ENCODE results near the gene RORC. TPM values are rescaled to one million over a fixed set of nuclear protein-coding genes. Genes with fewer than 3 reads are reported as not detected.

The RORC gene
- total RNA-seq, 1 donor from 2014 or later, result not detected

- TF ChIP-seq CTCF (IDR thresholded peaks at IDR 0.05; ENCODE audit: unreplicated experiment), result no peak
- H3K36me3 Mint-ChIP-seq (ENCODE audit: insufficient read depth), result no peaks in the 10 kb centered on the region
- no peaks in the 10 kb centered on the region for H3K9me3 Mint-ChIP-seq (ENCODE audit: low read depth)
- no peaks in the 10 kb centered on the region for H3K4me1 Mint-ChIP-seq (ENCODE audit: low read depth)
- H3K27ac Mint-ChIP-seq, result no peak within 1 kb of the TSS
- peaks cover 36% of the 10 kb centered on the region for H3K27me3 Mint-ChIP-seq
- no peak for DNase-seq (ENCODE audit: low spot score, unreplicated experiment)
- no peak within 1 kb of the TSS for H3K4me3 Mint-ChIP-seq (ENCODE audit: low read depth)
Measured at GRCh38 chr1:151805066-151805820, 26.4 kb downstream of the RORC start, which contains the start of gene LINGO4. LINGO4 (minus strand) TSS chr1:151805419; CDS start chr1:151802704, 2,715 bp downstream.

GRCh38 chr1:151803915-151804314, 27.7 kb downstream of the RORC start:
- Mint-ChIP-seq H3K27me3 (peaks cover 49% of the 10 kb centered on the region), H3K9me3 (ENCODE audit: low read depth) (no peaks in the 10 kb centered on the region)

GRCh38 chr1:151803164-151803563, 28.4 kb downstream of the RORC start:
- H3K27ac Mint-ChIP-seq, result no peak overlapping the region
- H3K36me3 Mint-ChIP-seq (ENCODE audit: insufficient read depth), result no peaks in the 10 kb centered on the region
- no peak for DNase-seq (ENCODE audit: low spot score, unreplicated experiment)
- H3K9me3 Mint-ChIP-seq (ENCODE audit: low read depth), result no peaks in the 10 kb centered on the region
- peaks cover 46% of the 10 kb centered on the region for H3K27me3 Mint-ChIP-seq
- H3K4me1 Mint-ChIP-seq (ENCODE audit: low read depth), result no peaks in the 10 kb centered on the region
- H3K4me3 Mint-ChIP-seq (ENCODE audit: low read depth), result no peak overlapping the region
- no peak for TF ChIP-seq CTCF (IDR thresholded peaks at IDR 0.05; ENCODE audit: unreplicated experiment)

More at GRCh38 chr1:151803915-151804314, 27.7 kb downstream of the RORC start:
- no peak for DNase-seq (ENCODE audit: low spot score, unreplicated experiment)
- H3K36me3 Mint-ChIP-seq (ENCODE audit: insufficient read depth), result no peaks in the 10 kb centered on the region
- H3K27ac Mint-ChIP-seq, result no peak overlapping the region
- H3K4me1 Mint-ChIP-seq (ENCODE audit: low read depth), result no peaks in the 10 kb centered on the region
- H3K4me3 Mint-ChIP-seq (ENCODE audit: low read depth), result no peak overlapping the region
- TF ChIP-seq CTCF (IDR thresholded peaks at IDR 0.05; ENCODE audit: unreplicated experiment), result no peak

- no peak for TF ChIP-seq CTCF (IDR thresholded peaks at IDR 0.05; ENCODE audit: unreplicated experiment)
- Mint-ChIP-seq H3K4me3 (ENCODE audit: low read depth) (no peak overlapping the region), H3K9me3 (ENCODE audit: low read depth) (no peaks in the 10 kb centered on the region), H3K36me3 (ENCODE audit: insufficient read depth) (no peaks in the 10 kb centered on the region), H3K27me3 (peaks cover 40% of the 10 kb centered on the region), H3K4me1 (ENCODE audit: low read depth) (no peaks in the 10 kb centered on the region), H3K27ac (no peak overlapping the region)
- DNase-seq (ENCODE audit: low spot score, unreplicated experiment), result no peak
Measured at GRCh38 chr1:151802372-151802771, 29.2 kb downstream of the RORC start.

- Mint-ChIP-seq H3K27me3 (peaks cover 40% of the 10 kb centered on the region), H3K36me3 (ENCODE audit: insufficient read depth) (no peaks in the 10 kb centered on the region), H3K9me3 (ENCODE audit: low read depth) (no peaks in the 10 kb centered on the region), H3K4me1 (ENCODE audit: low read depth) (no peaks in the 10 kb centered on the region), H3K4me3 (ENCODE audit: low read depth) (no peak overlapping the region), H3K27ac (no peak overlapping the region)
- no peak for TF ChIP-seq CTCF (IDR thresholded peaks at IDR 0.05; ENCODE audit: unreplicated experiment)
- DNase-seq (ENCODE audit: low spot score, unreplicated experiment), result no peak
Measured at GRCh38 chr1:151801846-151802245, 29.8 kb downstream of the RORC start.
